Measurements from ENCODE around the gene FAT1.

The FAT1 gene

DNA sequence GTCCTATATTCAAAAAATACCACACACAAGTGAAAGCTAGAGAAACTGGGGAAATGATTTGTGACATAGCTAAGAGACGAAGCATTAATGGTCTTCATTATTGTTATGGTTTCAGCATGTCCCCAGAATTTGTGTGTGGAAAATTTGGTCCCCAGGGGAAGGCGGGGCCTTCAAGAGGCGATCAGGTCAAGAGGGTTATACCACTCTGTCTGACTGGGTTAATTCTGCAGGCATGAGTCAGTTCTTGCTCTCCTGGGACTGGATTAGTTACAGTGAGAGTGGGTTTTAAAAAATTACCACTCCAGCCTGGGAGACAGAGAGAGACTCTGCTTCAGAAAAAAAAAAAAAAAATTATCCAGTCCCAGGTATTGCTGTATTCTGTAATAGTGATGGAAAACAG is 166.2 kb downstream of the FAT1 start:
- H3K36me3 ChIP-seq (ENCODE audit: control insufficient read depth in 2 of 2, insufficient read depth in 1 of 2, low read length in 2 of 2): no peaks in the 10 kb centered on the region

More for the DNA sequence above, 166.2 kb downstream of the FAT1 start:
- ChIA-PET POLR2A (no interaction called here), CTCF (interaction anchor here (0.7 kb wide), 2 partner anchors 24 to 90 kb away, joined by 4 to 7 read pairs; no protein-coding TSS in a partner anchor)
- peak; percentile 66; the same call in 1 of the 2 replicates for TF ChIP-seq ZEB2 (tag by site-specific recombination; IDR thresholded peaks at IDR 0.05)
- TF ChIP-seq, protein P1, sequence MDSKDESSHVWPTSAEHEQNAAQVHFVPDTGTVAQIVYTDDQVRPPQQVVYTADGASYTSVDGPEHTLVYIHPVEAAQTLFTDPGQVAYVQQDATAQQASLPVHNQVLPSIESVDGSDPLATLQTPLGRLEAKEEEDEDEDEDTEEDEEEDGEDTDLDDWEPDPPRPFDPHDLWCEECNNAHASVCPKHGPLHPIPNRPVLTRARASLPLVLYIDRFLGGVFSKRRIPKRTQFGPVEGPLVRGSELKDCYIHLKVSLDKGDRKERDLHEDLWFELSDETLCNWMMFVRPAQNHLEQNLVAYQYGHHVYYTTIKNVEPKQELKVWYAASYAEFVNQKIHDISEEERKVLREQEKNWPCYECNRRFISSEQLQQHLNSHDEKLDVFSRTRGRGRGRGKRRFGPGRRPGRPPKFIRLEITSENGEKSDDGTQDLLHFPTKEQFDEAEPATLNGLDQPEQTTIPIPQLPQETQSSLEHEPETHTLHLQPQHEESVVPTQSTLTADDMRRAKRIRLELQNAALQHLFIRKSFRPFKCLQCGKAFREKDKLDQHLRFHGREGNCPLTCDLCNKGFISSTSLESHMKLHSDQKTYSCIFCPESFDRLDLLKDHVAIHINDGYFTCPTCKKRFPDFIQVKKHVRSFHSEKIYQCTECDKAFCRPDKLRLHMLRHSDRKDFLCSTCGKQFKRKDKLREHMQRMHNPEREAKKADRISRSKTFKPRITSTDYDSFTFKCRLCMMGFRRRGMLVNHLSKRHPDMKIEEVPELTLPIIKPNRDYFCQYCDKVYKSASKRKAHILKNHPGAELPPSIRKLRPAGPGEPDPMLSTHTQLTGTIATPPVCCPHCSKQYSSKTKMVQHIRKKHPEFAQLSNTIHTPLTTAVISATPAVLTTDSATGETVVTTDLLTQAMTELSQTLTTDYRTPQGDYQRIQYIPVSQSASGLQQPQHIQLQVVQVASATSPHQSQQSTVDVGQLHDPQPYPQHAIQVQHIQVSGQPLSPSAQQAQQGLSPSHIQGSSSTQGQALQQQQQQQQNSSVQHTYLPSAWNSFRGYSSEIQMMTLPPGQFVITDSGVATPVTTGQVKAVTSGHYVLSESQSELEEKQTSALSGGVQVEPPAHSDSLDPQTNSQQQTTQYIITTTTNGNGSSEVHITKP (tag by site-specific recombination; IDR thresholded peaks at IDR 0.05): peak; percentile 82
- TF ChIP-seq, protein P2, sequence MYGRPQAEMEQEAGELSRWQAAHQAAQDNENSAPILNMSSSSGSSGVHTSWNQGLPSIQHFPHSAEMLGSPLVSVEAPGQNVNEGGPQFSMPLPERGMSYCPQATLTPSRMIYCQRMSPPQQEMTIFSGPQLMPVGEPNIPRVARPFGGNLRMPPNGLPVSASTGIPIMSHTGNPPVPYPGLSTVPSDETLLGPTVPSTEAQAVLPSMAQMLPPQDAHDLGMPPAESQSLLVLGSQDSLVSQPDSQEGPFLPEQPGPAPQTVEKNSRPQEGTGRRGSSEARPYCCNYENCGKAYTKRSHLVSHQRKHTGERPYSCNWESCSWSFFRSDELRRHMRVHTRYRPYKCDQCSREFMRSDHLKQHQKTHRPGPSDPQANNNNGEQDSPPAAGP (tag by site-specific recombination; IDR thresholded peaks at IDR 0.05): 0 out of 2 replicates have a peak, but pooled peaks have one; percentile 41
- TF ChIP-seq, protein P3, sequence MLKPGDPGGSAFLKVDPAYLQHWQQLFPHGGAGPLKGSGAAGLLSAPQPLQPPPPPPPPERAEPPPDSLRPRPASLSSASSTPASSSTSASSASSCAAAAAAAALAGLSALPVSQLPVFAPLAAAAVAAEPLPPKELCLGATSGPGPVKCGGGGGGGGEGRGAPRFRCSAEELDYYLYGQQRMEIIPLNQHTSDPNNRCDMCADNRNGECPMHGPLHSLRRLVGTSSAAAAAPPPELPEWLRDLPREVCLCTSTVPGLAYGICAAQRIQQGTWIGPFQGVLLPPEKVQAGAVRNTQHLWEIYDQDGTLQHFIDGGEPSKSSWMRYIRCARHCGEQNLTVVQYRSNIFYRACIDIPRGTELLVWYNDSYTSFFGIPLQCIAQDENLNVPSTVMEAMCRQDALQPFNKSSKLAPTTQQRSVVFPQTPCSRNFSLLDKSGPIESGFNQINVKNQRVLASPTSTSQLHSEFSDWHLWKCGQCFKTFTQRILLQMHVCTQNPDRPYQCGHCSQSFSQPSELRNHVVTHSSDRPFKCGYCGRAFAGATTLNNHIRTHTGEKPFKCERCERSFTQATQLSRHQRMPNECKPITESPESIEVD (tag by site-specific recombination; IDR thresholded peaks at IDR 0.05): peak; percentile 40; the same call in 1 of the 2 replicates
- TF ChIP-seq KLF10 (tag by site-specific recombination; IDR thresholded peaks at IDR 0.05): peak; percentile 28; the same call in 1 of the 2 replicates
- peak; percentile 24; the same call in 1 of the 2 replicates for TF ChIP-seq TRIM28 (IDR thresholded peaks at IDR 0.05; ENCODE audit: borderline replicate concordance, low read length)
- TF ChIP-seq, protein P4, sequence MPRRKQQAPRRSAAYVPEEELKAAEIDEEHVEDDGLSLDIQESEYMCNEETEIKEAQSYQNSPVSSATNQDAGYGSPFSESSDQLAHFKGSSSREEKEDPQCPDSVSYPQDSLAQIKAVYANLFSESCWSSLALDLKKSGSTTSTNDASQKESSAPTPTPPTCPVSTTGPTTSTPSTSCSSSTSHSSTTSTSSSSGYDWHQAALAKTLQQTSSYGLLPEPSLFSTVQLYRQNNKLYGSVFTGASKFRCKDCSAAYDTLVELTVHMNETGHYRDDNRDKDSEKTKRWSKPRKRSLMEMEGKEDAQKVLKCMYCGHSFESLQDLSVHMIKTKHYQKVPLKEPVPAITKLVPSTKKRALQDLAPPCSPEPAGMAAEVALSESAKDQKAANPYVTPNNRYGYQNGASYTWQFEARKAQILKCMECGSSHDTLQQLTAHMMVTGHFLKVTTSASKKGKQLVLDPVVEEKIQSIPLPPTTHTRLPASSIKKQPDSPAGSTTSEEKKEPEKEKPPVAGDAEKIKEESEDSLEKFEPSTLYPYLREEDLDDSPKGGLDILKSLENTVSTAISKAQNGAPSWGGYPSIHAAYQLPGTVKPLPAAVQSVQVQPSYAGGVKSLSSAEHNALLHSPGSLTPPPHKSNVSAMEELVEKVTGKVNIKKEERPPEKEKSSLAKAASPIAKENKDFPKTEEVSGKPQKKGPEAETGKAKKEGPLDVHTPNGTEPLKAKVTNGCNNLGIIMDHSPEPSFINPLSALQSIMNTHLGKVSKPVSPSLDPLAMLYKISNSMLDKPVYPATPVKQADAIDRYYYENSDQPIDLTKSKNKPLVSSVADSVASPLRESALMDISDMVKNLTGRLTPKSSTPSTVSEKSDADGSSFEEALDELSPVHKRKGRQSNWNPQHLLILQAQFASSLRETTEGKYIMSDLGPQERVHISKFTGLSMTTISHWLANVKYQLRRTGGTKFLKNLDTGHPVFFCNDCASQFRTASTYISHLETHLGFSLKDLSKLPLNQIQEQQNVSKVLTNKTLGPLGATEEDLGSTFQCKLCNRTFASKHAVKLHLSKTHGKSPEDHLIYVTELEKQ (tag by site-specific recombination; IDR thresholded peaks at IDR 0.05; ENCODE audit: borderline replicate concordance): peak; percentile 46; the same call in 1 of the 2 replicates
- TF ChIP-seq, protein P5, sequence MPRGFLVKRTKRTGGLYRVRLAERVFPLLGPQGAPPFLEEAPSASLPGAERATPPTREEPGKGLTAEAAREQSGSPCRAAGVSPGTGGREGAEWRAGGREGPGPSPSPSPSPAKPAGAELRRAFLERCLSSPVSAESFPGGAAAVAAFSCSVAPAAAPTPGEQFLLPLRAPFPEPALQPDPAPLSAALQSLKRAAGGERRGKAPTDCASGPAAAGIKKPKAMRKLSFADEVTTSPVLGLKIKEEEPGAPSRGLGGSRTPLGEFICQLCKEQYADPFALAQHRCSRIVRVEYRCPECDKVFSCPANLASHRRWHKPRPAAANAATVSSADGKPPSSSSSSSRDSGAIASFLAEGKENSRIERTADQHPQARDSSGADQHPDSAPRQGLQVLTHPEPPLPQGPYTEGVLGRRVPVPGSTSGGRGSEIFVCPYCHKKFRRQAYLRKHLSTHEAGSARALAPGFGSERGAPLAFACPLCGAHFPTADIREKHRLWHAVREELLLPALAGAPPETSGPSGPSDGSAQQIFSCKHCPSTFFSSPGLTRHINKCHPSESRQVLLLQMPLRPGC (tag by site-specific recombination; IDR thresholded peaks at IDR 0.05): 0 out of 2 replicates have a peak, but pooled peaks have one; percentile 21
- no peak for TF ChIP-seq ZNF223 (tag by site-specific recombination; IDR thresholded peaks at IDR 0.05)
- peak; percentile 57; the same call in 1 of the 2 replicates for TF ChIP-seq SP7 (tag by site-specific recombination; IDR thresholded peaks at IDR 0.05)
- peak; percentile 64 for TF ChIP-seq ZNF629 (tag by site-specific recombination; IDR thresholded peaks at IDR 0.05)
- TF ChIP-seq, protein P6, sequence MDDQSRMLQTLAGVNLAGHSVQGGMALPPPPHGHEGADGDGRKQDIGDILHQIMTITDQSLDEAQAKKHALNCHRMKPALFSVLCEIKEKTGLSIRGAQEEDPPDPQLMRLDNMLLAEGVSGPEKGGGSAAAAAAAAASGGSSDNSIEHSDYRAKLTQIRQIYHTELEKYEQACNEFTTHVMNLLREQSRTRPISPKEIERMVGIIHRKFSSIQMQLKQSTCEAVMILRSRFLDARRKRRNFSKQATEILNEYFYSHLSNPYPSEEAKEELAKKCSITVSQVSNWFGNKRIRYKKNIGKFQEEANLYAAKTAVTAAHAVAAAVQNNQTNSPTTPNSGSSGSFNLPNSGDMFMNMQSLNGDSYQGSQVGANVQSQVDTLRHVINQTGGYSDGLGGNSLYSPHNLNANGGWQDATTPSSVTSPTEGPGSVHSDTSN (CRISPR knock-in tag; IDR thresholded peaks at IDR 0.05): no peak
- TF ChIP-seq ZNF114 (tag by site-specific recombination; IDR thresholded peaks at IDR 0.05): no peak
- TF ChIP-seq ZBTB20 (tag by site-specific recombination; IDR thresholded peaks at IDR 0.05): no peak
- peak; percentile 21; the same call in 1 of the 2 replicates for TF ChIP-seq GLIS1 (tag by site-specific recombination; IDR thresholded peaks at IDR 0.05)
- H3K4me3 ChIP-seq (ENCODE audit: low read depth, low read length): no peak overlapping the region
- no peaks in the 10 kb centered on the region for H3K4me1 ChIP-seq (ENCODE audit: control insufficient read depth, insufficient read depth, low read length)
- no peaks in the 10 kb centered on the region for H3K9me3 ChIP-seq (ENCODE audit: control insufficient read depth, insufficient read depth, low read depth, low read length)
- no peak overlapping the region for H3K27ac ChIP-seq (ENCODE audit: extremely low read depth, low read depth, low read length)
